Transverse colon (tissue), 4 donors: Measurements from ENCODE around the gene MACF1.

ENCODE experiments used
- CTCF ChIP-seq, 5 experiments: fragments of 200-600 bp in 3 of 5; fragments of 450-650 bp in 2 of 5; sonication (generic) in 3 of 5; IDR thresholded peaks; 1 replicate in 2 of 5; 2 replicates in 3 of 5; pipeline ENCODE4 v1.5.1; 2016 to 2017; ENCODE audit warnings: antibody characterized with exemption in 5 of 5, inconsistent platforms in 3 of 5, mild to moderate bottlenecking in 2 of 5, moderate library complexity in 1 of 5
- POLR2AphosphoS5 ChIP-seq, 3 donors: sonication (generic); formaldehyde crosslinking; IDR thresholded peaks; one replicate each; pipeline ENCODE4 v1.6.1; 2016; ENCODE audit warnings: antibody characterized with exemption in 3 of 3

- TF ChIP-seq CTCF (IDR thresholded peaks at IDR 0.05) (no peak), POLR2AphosphoS5 (IDR thresholded peaks at IDR 0.05) (no peak)
Observed at GRCh38 chr1:39331647-39332046, 127.2 kb downstream of the MACF1 start.
